GM12878 (cell line): ENCODE results near the gene CFLAR. TPM values are rescaled to one million over a fixed set of nuclear protein-coding genes. Genes with fewer than 3 reads are reported as not detected.

Source experiments
- ATAC-seq: fragments of 200-7000 bp; cut with Tn5 transposase; 3 replicates; pipeline ENCODE4 v1.9.1; 2020; ENCODE audit warnings: mild to moderate bottlenecking, moderate library complexity
- BruUV-seq: library from RNA; stranded (reverse); fragments of 400-500 nt; replicated peaks from 2 replicates; lab custom pipeline; 2021; lab: Mats Ljungman, UMichigan
- CTCF ChIA-PET: fragments of 300-600 bp; sonication (Branson Sonifier 250); formaldehyde crosslinking; extraction: SDS; loops from one replicate; lab custom pipeline; 2021; ENCODE audit warnings: inconsistent platforms; lab: Yijun Ruan, JAX
- POLR2A ChIA-PET: fragments of 350-600 bp; formaldehyde crosslinking; extraction: SDS; loops from one replicate; lab custom pipeline; 2021; ENCODE audit warnings: inconsistent platforms; lab: Charles Lee
- RAD21 ChIA-PET: fragments of 300-600 bp; sonication (Branson Sonifier 250); formaldehyde crosslinking; loops from one replicate; lab custom pipeline; 2023; ENCODE audit warnings: antibody characterized with exemption; ENCODE audit not compliant: unreplicated experiment; lab: Charles Lee
- SMC1A ChIA-PET: fragments of 300-600 bp; sonication (Branson Sonifier 250); formaldehyde crosslinking; loops from one replicate; lab custom pipeline; 2023; ENCODE audit not compliant: unreplicated experiment, uncharacterized antibody; lab: Charles Lee
- DNase-seq: peaks from one replicate; pipeline ENCODE4 v3.0.0-alpha.2; 2011; ENCODE audit warnings: low read depth, low spot score
- FAIRE-seq: peaks from 3 replicates; lab custom pipeline; 2011; peaks lifted over from hg19 to GRCh38; lab: Jason Lieb, UNC
- H2AFZ ChIP-seq: 2 replicates; pipeline ENCODE4 v1.6.0; 2011; ENCODE audit warnings: low read depth, low read length, control low read depth; ENCODE audit not compliant: control insufficient read depth
- H3K27ac ChIP-seq: 2 replicates; pipeline ENCODE4 v1.5.1; 2011; ENCODE audit warnings: control low read depth; ENCODE audit not compliant: control insufficient read depth, insufficient read depth
- H3K27me3 ChIP-seq, 2 experiments: replicated peaks in 1 of 2; 2 replicates each; pipeline versions ENCODE4 v1.6.0 to v1.6.1; 2011; ENCODE audit warnings: low read length in 1 of 2; ENCODE audit not compliant: control insufficient read depth in 2 of 2, insufficient read depth in 2 of 2
- H3K36me3 ChIP-seq, 2 experiments: 2 replicates each; pipeline ENCODE4 v1.5.1; 2011; ENCODE audit warnings: low read length in 1 of 2; ENCODE audit not compliant: control insufficient read depth in 2 of 2, insufficient read depth in 2 of 2
- H3K4me1 ChIP-seq: 2 replicates; pipeline ENCODE4 v1.6.1; 2011; ENCODE audit warnings: mild to moderate bottlenecking, low read length, moderate library complexity, mixed read lengths; ENCODE audit not compliant: control insufficient read depth, insufficient read depth
- H3K4me2 ChIP-seq: 2 replicates; pipeline ENCODE4 v1.6.0; 2011; ENCODE audit warnings: control low read depth; ENCODE audit not compliant: control insufficient read depth, insufficient read depth
- H3K4me3 ChIP-seq: fragments of 200-600 bp; sonication (generic); 2 replicates; pipeline ENCODE4 v1.5.1; 2016
- H3K79me2 ChIP-seq: 2 replicates; pipeline ENCODE4 v1.6.0; 2011; ENCODE audit warnings: low read length; ENCODE audit not compliant: control insufficient read depth, insufficient read depth
- H3K9ac ChIP-seq: 2 replicates; pipeline ENCODE4 v1.8.0; 2011; ENCODE audit warnings: low read length, control low read depth, mixed read lengths; ENCODE audit not compliant: control insufficient read depth, insufficient read depth
- H3K9me3 ChIP-seq: replicated peaks from 3 replicates; pipeline ENCODE4 v1.5.1; 2011; ENCODE audit warnings: mild to moderate bottlenecking, low read length; ENCODE audit not compliant: control insufficient read depth, insufficient read depth
- H4K20me1 ChIP-seq: 2 replicates; pipeline ENCODE4 v1.6.0; 2011; ENCODE audit not compliant: control insufficient read depth, insufficient read depth
- BACH1 ChIP-seq: fragments of 450-650 bp; IDR thresholded peaks from 2 replicates; pipeline ENCODE4 v1.6.1; 2017; ENCODE audit warnings: mild to moderate bottlenecking, borderline replicate concordance
- CHD4 ChIP-seq: fragments of 200-600 bp; sonication (generic); IDR thresholded peaks from 2 replicates; pipeline ENCODE4 v1.6.1; 2016; ENCODE audit warnings: mild to moderate bottlenecking
- ELK1 ChIP-seq: IDR thresholded peaks from 2 replicates; pipeline ENCODE4 v1.6.1; 2012; ENCODE audit warnings: low read depth, low read length, improper control_type of control experiment
- ESRRA ChIP-seq: IDR thresholded peaks from 2 replicates; pipeline ENCODE4 v1.6.1; 2012; ENCODE audit warnings: mild to moderate bottlenecking, low read length, improper control_type of control experiment
- HDAC2 ChIP-seq: fragments of 200-600 bp; sonication (generic); IDR thresholded peaks from 2 replicates; pipeline ENCODE4 v1.6.1; 2017
- IRF4 ChIP-seq: IDR thresholded peaks from 2 replicates; pipeline ENCODE4 v1.6.1; 2011; ENCODE audit warnings: low read depth, low read length
- KAT2A ChIP-seq: conservative IDR thresholded peaks from 2 replicates; pipeline ENCODE4 v1.6.1; 2011; ENCODE audit warnings: low read depth, low read length; ENCODE audit not compliant: control insufficient read depth
- NKRF ChIP-seq: fragments of 450-650 bp; conservative IDR thresholded peaks from 2 replicates; pipeline ENCODE4 v1.6.1; 2017; ENCODE audit warnings: mild to moderate bottlenecking, moderate library complexity
- SIX5 ChIP-seq: IDR thresholded peaks from 2 replicates; pipeline ENCODE4 v1.6.1; 2011; ENCODE audit warnings: mild to moderate bottlenecking, low read depth, low read length, moderate library complexity; ENCODE audit not compliant: severe bottlenecking
- SMC3 ChIP-seq: IDR thresholded peaks from 2 replicates; pipeline ENCODE4 v1.6.1; 2011; ENCODE audit warnings: low read length, improper control_type of control experiment, borderline replicate concordance
- TAF1 ChIP-seq: IDR thresholded peaks from 2 replicates; pipeline ENCODE4 v1.6.1; 2011; ENCODE audit warnings: mild to moderate bottlenecking, low read depth, low read length, borderline replicate concordance
- TCF3 ChIP-seq: IDR thresholded peaks from 2 replicates; pipeline ENCODE4 v1.6.1; 2012; ENCODE audit warnings: low read depth, mild to moderate bottlenecking, low read length, borderline replicate concordance; ENCODE audit not compliant: insufficient read depth
- ZBTB40 ChIP-seq: fragments of 450-650 bp; IDR thresholded peaks from 2 replicates; pipeline ENCODE4 v1.6.1; 2016; ENCODE audit warnings: mild to moderate bottlenecking, moderate library complexity, borderline replicate concordance
- ZNF384 ChIP-seq: IDR thresholded peaks from 2 replicates; pipeline ENCODE4 v1.6.1; 2012; ENCODE audit warnings: low read depth, mild to moderate bottlenecking, low read length, improper control_type of control experiment, borderline replicate concordance
- ZSCAN29 ChIP-seq: fragments of 450-650 bp; IDR thresholded peaks from 2 replicates; pipeline ENCODE4 v1.6.1; 2017; ENCODE audit warnings: mild to moderate bottlenecking, moderate library complexity
- WGBS: methylation state at CpG from one replicate; pipeline ENCODE4 v1.1.6; 2016; ENCODE audit warnings: low lambda C conversion rate; ENCODE audit not compliant: insufficient replicate concordance, insufficient coverage; ENCODE audit errors: missing lambda C conversion rate; 5-methylcytosine and 5-hydroxymethylcytosine counted together
- in situ Hi-C: fragments of 300-500 bp; cut with MboI; formaldehyde crosslinking; loops from 9 replicates; pipeline ENCODE4 v1.14.3; 2018; ENCODE audit warnings: mixed read lengths
- intact Hi-C: fragments of 100-400 bp; cut with micrococcal nuclease; formaldehyde crosslinking; loops from one replicate; pipeline ENCODE4 v1.14.2; 2022; ENCODE audit not compliant: unreplicated experiment
- polyA plus RNA-seq, 11 experiments: library from polyadenylated mRNA; depleted of rRNA in 4 of 11; unstranded in 6 of 11; stranded (reverse) in 5 of 11; fragments of >200 nt; fragmentation: Nextera tagmentation in 4 of 11; fragmentation: Illumina TruSeq in 1 of 11; extraction: Ambion mirVana in 4 of 11; extraction: Trizol in 1 of 11; gene quantifications; 1 replicate in 1 of 11; 2 replicates in 10 of 11; pipeline versions ENCODE4 v1.2.1 to v1.2.3, GENCODE V29; 2011 to 2016; ENCODE audit warnings: inconsistent platforms in 2 of 11, missing spikeins in 2 of 11, low read depth in 1 of 11
- total RNA-seq, 4 experiments: library from RNA; depleted of rRNA in 3 of 4; stranded (reverse); fragments of >200 nt in 3 of 4; fragmentation: Illumina TruSeq in 1 of 4; extraction: Trizol in 1 of 4; gene quantifications; 2 replicates each; pipeline versions ENCODE4 v1.2.1 to v1.2.3, GENCODE V29; 2013 to 2021

The CFLAR gene
- total and polyA plus RNA-seq, 10 of the 15 experiments (the other 5 are each of a cell fraction or from before 2014, with no cell fraction given) = 80.6 to 181 (median 101) TPM

GRCh38 chr2:201149064-201149820 lies 33.3 kb downstream of the CFLAR start:
- DNase-seq = no peak
- Histone ChIP-seq H3K9ac (no peak overlapping the region), H3K27ac (no peak overlapping the region), H3K9me3 (no peaks in the 10 kb centered on the region), H3K4me1 (peaks cover 8% of the 10 kb centered on the region; the same call in 1 of the 2 replicates), H3K36me3 (peaks cover 12 to 29% of the 10 kb centered on the region in 2 experiments), H4K20me1 (no peaks in the 10 kb centered on the region), H3K4me3 (no peak overlapping the region), H3K27me3 (no peaks in the 10 kb centered on the region), H3K79me2 (peaks cover 11% of the 10 kb centered on the region), H2AFZ (no peak overlapping the region), H3K4me2 (no peak overlapping the region)
- no peak for FAIRE-seq
- in situ Hi-C loops = no loop called here
- 100% methylated on average over 2 of the region's 2 CpGs for WGBS
- ChIA-PET POLR2A (interaction anchor here (0.8 to 1.6 kb wide), 6 partner anchors 9 to 186 kb away, joined by 3 to 8 read pairs (median 3); partner anchors contain the start of gene ORC2), RAD21 (interaction anchor here (0.7 to 1.8 kb wide), 6 partner anchors 9 to 244 kb away, joined by 3 to 11 read pairs (median 4); no protein-coding TSS in a partner anchor), SMC1A (interaction anchor here (1.1 to 2.0 kb wide), 3 partner anchors 9 to 34 kb away, joined by 3 to 15 read pairs (median 8); partner anchors contain the start of gene CFLAR), CTCF (interaction anchor here (0.6 to 2.5 kb wide), 7 partner anchors 9 to 186 kb away, joined by 3 to 10 read pairs (median 5); partner anchors contain the start of genes CASP10, CFLAR and ORC2)
- peak; percentile 5; the same call in 1 of the 3 replicates for ATAC-seq
- TF ChIP-seq ZNF384 = no peak
- TF ChIP-seq TAF1 = no peak
- no peak for TF ChIP-seq SMC3
- TF ChIP-seq ESRRA = no peak
- TF ChIP-seq CHD4 = no peak
- TF ChIP-seq NKRF = no peak
- TF ChIP-seq ZBTB40 = no peak
- no peak for TF ChIP-seq BACH1
- TF ChIP-seq ELK1 = no peak
- TF ChIP-seq HDAC2 = no peak
- no peak for TF ChIP-seq IRF4
- TF ChIP-seq KAT2A = no peak
- no peak for TF ChIP-seq SIX5
- TF ChIP-seq ZSCAN29 = no peak
- no peak for TF ChIP-seq TCF3
- no TSS peak for BruUV-seq
- intact Hi-C loops = no loop called here
